ENCODE measurements around the gene GOLGA6L10.
"Not testable (repeated sequence)": the region's sequence is repeated elsewhere in the genome, so short reads cannot be mapped to it uniquely, and the experiment has no call there.

GOLGA6L10 gene

GRCh38 chr15:82317091-82317489 is 32.2 kb downstream of the GOLGA6L10 start:
- H3K9me3 Mint-ChIP-seq = no peaks in the 10 kb centered on the region
- no peak overlapping the region for H3K4me3 Mint-ChIP-seq
- ATAC-seq (no peak), DNase-seq (no peak)
- H3K36me3 Mint-ChIP-seq (ENCODE audit: low read depth) = no peaks in the 10 kb centered on the region
- no peak overlapping the region for H3K27ac Mint-ChIP-seq
- no peaks in the 10 kb centered on the region for H3K27me3 Mint-ChIP-seq
- H3K4me1 Mint-ChIP-seq = no peaks in the 10 kb centered on the region

GRCh38 chr15:82316247-82317090 is 32.8 kb downstream of the GOLGA6L10 start:
- not testable (repeated sequence) for H3K9me3 Mint-ChIP-seq; H3K36me3 Mint-ChIP-seq (ENCODE audit: low read depth); DNase-seq; H3K4me3 Mint-ChIP-seq; H3K27ac Mint-ChIP-seq; ATAC-seq; H3K27me3 Mint-ChIP-seq; H3K4me1 Mint-ChIP-seq

- DNase-seq = no peak
- H3K27ac Mint-ChIP-seq = no peak overlapping the region
- no peaks in the 10 kb centered on the region for H3K9me3 Mint-ChIP-seq
- ATAC-seq = no peak
- H3K36me3 Mint-ChIP-seq (ENCODE audit: low read depth) = peaks cover under 1% of the 10 kb centered on the region
- H3K27me3 Mint-ChIP-seq = no peaks in the 10 kb centered on the region
- no peak overlapping the region for H3K4me3 Mint-ChIP-seq
- H3K4me1 Mint-ChIP-seq = no peaks in the 10 kb centered on the region
Observed at GRCh38 chr15:82315519-82316246, 33.6 kb downstream of the GOLGA6L10 start.

- no peaks in the 10 kb centered on the region for H3K4me1 Mint-ChIP-seq
- no peak for ATAC-seq
- no peak overlapping the region for H3K4me3 Mint-ChIP-seq
- H3K36me3 Mint-ChIP-seq (ENCODE audit: low read depth) = peaks cover 3% of the 10 kb centered on the region
- H3K9me3 Mint-ChIP-seq = no peaks in the 10 kb centered on the region
- no peaks in the 10 kb centered on the region for H3K27me3 Mint-ChIP-seq
- no peak for DNase-seq
- H3K27ac Mint-ChIP-seq = no peak overlapping the region
Observed at GRCh38 chr15:82314769-82315518, 34.3 kb downstream of the GOLGA6L10 start.

DNA sequence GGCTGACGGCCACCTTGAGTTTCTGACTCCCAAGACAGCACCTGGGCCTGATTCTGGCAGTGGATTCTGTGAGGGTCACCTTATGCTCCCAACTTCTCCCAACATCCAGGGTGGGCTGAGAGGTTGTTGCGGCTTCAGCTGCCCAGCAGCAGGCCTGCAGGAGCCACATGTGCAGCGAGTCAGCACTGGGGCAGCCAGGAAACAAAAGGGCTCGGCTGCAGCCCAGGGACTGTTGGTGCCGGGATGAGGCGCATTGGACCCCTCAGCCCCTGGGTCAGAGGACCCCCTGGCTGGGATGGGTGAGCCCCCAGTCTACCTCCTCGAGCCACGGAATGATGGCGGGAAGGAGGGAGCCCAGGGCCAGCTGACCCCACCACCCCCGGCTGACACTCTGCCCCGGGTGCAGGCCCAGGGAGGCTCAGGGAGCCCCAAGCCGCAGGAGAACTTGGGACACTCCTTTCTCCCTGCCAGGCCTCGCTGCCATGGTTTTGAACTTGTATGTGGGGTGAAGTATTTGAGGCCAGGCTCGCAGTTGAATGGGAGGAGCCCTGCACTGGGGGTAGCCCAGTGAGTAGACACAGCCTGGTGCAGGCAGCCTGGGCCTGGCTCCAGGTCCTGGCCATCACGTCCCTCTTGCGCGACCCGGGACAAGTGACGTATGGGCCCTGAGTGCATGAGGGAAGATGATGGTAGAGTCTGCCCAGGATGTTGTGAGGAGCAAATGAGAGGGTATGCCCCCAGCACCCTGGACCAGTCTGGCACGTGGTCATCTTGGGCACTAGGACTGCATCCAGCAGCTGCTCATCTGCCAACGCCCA is 35.1 kb downstream of the GOLGA6L10 start:
- not testable (repeated sequence) for H3K9me3 Mint-ChIP-seq; DNase-seq; H3K36me3 Mint-ChIP-seq (ENCODE audit: low read depth); ATAC-seq; H3K27me3 Mint-ChIP-seq; H3K27ac Mint-ChIP-seq; H3K4me3 Mint-ChIP-seq; H3K4me1 Mint-ChIP-seq

DNA sequence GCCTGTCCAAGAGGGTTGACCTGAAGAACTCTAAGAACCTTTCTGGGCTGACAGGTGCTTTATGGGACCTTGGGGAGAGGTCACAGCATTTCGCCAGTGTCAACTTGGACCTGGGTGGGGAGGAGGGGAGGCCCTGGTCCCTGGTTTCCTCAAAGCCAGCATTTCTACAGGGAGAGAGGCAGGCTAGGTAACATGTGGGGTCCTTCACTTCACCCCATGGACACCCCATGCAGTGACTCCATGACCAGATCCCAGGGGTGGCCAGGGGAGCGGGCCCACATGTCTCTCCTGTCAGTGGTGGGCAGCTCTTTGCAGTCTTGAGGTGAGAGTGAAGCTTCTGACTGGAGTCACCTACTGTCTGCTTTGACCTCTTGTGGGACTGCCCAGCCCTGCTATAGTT is 35.8 kb downstream of the GOLGA6L10 start:
- Mint-ChIP-seq H3K27me3 (no peaks in the 10 kb centered on the region), H3K4me1 (no peaks in the 10 kb centered on the region), H3K4me3 (no peak overlapping the region), H3K27ac (no peak overlapping the region), H3K36me3 (ENCODE audit: low read depth) (peaks cover 3% of the 10 kb centered on the region), H3K9me3 (no peaks in the 10 kb centered on the region)
- ATAC-seq (no peak), DNase-seq (no peak)

DNA sequence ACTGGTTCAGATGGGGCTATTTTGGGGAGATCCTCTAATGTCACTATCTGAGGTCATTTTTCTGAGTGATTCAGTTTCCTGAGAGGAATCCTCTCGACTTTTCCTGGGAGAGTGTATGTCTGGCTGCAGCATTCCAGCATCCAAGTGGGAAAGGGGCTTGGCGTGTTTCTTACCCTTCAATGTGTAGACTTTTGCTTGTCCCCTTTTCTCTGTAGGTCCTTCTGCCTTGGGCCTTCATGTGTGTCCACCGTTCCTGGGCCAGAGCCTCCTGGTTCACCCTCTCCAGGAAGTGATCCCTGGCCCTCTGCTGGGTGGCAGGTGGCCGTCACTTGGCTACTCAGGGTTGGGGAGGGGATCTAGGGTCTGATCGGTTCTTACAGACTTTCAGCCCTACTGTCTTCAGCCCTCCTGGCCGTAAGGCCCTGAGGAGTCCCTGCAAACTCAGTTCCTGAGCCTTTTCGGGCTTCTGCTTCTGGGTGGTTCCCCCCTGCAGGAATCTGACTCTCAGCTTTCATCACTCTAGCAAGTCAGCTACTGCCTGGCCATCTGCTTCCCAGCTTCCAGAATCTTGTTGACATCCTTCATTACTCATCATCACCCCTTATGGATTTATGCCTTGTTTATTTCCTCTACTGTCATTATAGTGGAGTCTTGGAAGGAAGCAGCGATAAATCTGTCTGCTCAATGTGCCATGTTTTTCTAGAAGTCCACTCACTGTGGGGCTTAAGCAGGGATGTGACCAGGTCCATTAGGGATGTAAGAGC is 36.5 kb downstream of the GOLGA6L10 start:
- no peaks in the 10 kb centered on the region for H3K27me3 Mint-ChIP-seq
- no peaks in the 10 kb centered on the region for H3K4me1 Mint-ChIP-seq
- ATAC-seq (no peak), DNase-seq (no peak)
- H3K4me3 Mint-ChIP-seq = no peak overlapping the region
- no peaks in the 10 kb centered on the region for H3K9me3 Mint-ChIP-seq
- no peak overlapping the region for H3K27ac Mint-ChIP-seq
- peaks cover 3% of the 10 kb centered on the region for H3K36me3 Mint-ChIP-seq (ENCODE audit: low read depth)

DNA sequence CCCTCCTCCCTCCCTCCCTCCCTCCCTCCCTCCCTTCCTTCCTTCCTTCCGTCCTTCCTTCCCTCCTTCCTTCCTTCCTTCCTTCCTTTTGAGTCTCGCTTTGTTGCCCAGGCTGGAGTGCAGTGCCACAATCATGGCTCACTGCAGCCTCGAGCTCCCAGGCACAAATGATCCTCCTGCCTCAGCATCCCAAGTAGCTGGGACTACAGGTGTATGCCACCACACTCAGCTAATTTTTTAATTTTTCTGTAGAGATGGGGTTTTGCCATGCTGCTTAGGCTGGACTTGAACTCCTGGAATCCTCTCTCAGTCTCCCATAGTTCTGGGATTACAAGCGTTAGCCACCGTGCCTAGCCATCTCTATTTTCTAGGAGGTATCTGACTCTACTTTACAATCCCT is 38.0 kb downstream of the GOLGA6L10 start:
- not testable (repeated sequence) for ATAC-seq; H3K9me3 Mint-ChIP-seq; H3K27me3 Mint-ChIP-seq; H3K4me3 Mint-ChIP-seq; H3K36me3 Mint-ChIP-seq (ENCODE audit: low read depth); H3K4me1 Mint-ChIP-seq; DNase-seq; H3K27ac Mint-ChIP-seq

DNA sequence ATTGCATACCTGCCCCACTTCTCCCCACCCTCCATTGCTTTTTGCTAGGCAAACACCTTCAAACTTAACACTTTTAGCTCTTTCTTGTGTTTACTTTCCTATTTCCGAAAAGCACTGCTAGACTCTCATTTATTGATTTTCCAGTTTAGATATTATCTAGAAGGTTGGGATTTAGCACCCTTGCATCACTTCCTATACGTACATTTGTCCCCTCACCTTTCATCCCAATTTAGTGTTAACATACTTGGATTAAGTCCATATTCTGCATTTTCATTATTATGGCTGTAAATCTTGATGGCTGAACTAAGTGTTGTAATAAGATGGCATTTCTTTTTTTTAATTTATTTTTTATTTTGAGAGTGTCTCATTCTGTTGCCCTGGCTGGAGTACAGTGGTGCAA is 39.5 kb downstream of the GOLGA6L10 start:
- no peak for ATAC-seq

GRCh38 chr15:82307714-82308081 is 41.6 kb downstream of the GOLGA6L10 start:
- DNase-seq (no peak), ATAC-seq (no peak)
- no peaks in the 10 kb centered on the region for H3K9me3 Mint-ChIP-seq
- peaks cover 3% of the 10 kb centered on the region for H3K36me3 Mint-ChIP-seq (ENCODE audit: low read depth)
- H3K27me3 Mint-ChIP-seq = no peaks in the 10 kb centered on the region
- H3K4me1 Mint-ChIP-seq = peaks cover 4% of the 10 kb centered on the region
- no peak overlapping the region for H3K27ac Mint-ChIP-seq
- no peak overlapping the region for H3K4me3 Mint-ChIP-seq

More for the DNA sequence above, 39.5 kb downstream of the GOLGA6L10 start:
- no peaks in the 10 kb centered on the region for H3K9me3 Mint-ChIP-seq
- H3K4me3 Mint-ChIP-seq = no peak overlapping the region
- H3K36me3 Mint-ChIP-seq (ENCODE audit: low read depth) = peaks cover 3% of the 10 kb centered on the region
- DNase-seq = no peak
- no peak overlapping the region for H3K27ac Mint-ChIP-seq
- H3K27me3 Mint-ChIP-seq = no peaks in the 10 kb centered on the region
- peaks cover 2% of the 10 kb centered on the region for H3K4me1 Mint-ChIP-seq

DNA sequence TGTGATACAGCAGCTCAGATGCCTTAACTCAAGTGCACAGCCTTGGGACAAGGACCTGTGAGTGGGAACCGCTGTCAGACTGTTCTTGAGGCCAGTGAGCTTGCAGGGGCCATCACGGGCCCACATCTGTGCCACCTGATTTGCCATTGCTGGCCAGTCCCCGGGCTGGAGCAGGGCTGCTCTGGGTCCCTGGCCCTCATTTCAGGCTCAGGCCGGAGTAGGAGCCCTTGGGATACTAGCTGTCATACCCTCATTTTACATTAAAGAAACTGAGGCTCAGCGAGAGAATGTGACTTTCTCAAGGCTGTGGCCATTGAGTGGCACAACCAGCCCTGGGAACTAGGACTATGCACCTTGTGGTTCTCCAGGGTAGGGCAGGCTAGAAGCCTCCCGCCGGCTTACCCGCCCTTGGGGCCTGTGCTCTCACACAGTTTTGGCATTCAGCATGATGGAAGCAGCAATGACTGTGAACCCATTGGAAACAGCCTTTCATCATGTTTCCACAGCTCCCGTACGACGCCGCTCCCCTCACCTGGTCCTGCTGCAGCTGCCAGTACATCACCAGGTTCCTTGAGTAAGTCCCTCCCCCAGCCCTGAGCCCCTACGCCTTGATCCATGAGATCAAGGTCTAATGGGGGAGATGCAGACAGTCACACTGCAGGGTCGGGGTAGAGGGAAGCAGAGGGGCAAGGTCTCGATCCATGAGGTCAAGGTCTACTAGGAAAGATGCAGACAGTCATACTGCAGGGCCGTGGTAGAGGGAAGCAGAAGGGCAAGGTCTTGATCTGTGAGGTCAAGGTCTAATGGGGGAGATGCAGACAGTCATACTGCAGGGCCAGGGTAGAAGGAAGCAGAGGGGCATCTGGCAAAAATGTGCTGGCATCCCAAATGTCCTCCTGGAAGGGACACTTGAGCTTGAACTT is 42.2 kb downstream of the GOLGA6L10 start:
- DNase-seq (no peak), ATAC-seq (no peak)
- H3K4me3 Mint-ChIP-seq = no peak overlapping the region
- H3K27me3 Mint-ChIP-seq = no peaks in the 10 kb centered on the region
- H3K36me3 Mint-ChIP-seq (ENCODE audit: low read depth) = peaks cover 3% of the 10 kb centered on the region
- H3K9me3 Mint-ChIP-seq = no peaks in the 10 kb centered on the region
- peaks cover 4% of the 10 kb centered on the region for H3K4me1 Mint-ChIP-seq
- no peak overlapping the region for H3K27ac Mint-ChIP-seq

DNA sequence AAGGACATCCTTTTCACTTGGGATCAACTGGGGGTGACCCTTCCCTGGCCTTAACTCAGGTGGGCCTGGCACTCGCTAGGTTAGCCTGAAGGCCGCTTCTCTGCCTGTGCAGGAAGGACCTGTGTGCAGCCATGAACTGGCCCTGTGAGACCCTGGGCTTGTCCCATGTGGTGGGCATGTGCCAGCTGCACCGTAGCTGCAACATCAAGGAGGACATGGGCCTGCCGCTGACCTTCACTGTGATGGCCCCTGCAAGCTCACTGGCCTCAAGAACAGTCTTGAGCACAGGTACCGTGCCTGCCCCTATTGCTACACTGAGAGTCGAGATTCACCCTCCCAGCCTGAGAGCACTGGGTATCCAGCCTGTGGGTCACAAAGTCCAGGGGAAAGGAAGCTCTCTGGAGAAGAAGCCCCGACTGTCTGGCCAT is 43.6 kb downstream of the GOLGA6L10 start:
- Mint-ChIP-seq H3K27me3 (no peaks in the 10 kb centered on the region), H3K4me1 (peaks cover 4% of the 10 kb centered on the region)

DNA sequence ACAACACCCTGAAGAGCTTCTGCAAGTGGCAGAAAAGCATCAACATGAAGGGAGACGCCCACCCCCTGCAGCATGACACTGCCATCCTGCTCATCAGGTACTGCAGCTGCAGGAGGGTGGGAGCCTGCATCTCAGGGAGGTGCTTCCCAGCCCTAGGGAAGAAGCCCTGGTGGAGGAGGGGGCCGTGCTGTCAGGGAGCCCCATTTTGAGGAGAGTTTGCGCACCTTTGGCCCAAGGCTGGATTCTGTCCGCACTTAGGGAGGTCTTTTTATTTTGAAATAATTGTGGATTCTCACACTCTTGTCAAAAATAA is 44.5 kb downstream of the GOLGA6L10 start:
- H3K27ac Mint-ChIP-seq = no peak overlapping the region
- ATAC-seq = no peak
- H3K36me3 Mint-ChIP-seq (ENCODE audit: low read depth) = no peaks in the 10 kb centered on the region
- H3K9me3 Mint-ChIP-seq = no peaks in the 10 kb centered on the region
- H3K27me3 Mint-ChIP-seq = no peaks in the 10 kb centered on the region
- H3K4me1 Mint-ChIP-seq = peaks cover 4% of the 10 kb centered on the region
- H3K4me3 Mint-ChIP-seq = no peak overlapping the region
- DNase-seq = no peak

More for the DNA sequence above, 43.6 kb downstream of the GOLGA6L10 start:
- ATAC-seq = no peak
- peaks cover 2% of the 10 kb centered on the region for H3K36me3 Mint-ChIP-seq (ENCODE audit: low read depth)
- no peaks in the 10 kb centered on the region for H3K9me3 Mint-ChIP-seq
- no peak overlapping the region for H3K4me3 Mint-ChIP-seq
- DNase-seq = no peak
- H3K27ac Mint-ChIP-seq = no peak overlapping the region
